H9 (cell line): ENCODE measurements around the gene KCNH2. TPM values are rescaled to one million over a fixed set of nuclear protein-coding genes. Genes with fewer than 3 reads are reported as not detected.

Experiments
- DNase-seq: peaks from one replicate; pipeline ENCODE4 v3.0.0-alpha.2; 2017
- H2AFZ ChIP-seq: one replicate; pipeline ENCODE4 v1.6.1; 2013; ENCODE audit warnings: mild to moderate bottlenecking, low read length, control low read depth, moderate library complexity
- H2AK5ac ChIP-seq: 2 replicates; pipeline ENCODE4 v1.6.1; 2013; ENCODE audit warnings: low read length, control low read depth, mixed read lengths; ENCODE audit not compliant: insufficient read length
- H2BK120ac ChIP-seq: one replicate; pipeline ENCODE4 v1.6.1; 2013; ENCODE audit warnings: low read depth, mild to moderate bottlenecking, low read length, control low read depth, inconsistent platforms; ENCODE audit not compliant: poor library complexity, severe bottlenecking
- H2BK12ac ChIP-seq: 2 replicates; pipeline ENCODE4 v1.6.1; 2013; ENCODE audit warnings: low read length, control low read depth, mixed read lengths, low read depth; ENCODE audit not compliant: insufficient read length
- H2BK15ac ChIP-seq: 2 replicates; pipeline ENCODE4 v1.6.1; 2013; ENCODE audit warnings: low read depth, low read length, control low read depth
- H2BK20ac ChIP-seq: one replicate; pipeline ENCODE4 v1.6.1; 2013; ENCODE audit warnings: low read depth, mild to moderate bottlenecking, low read length, control low read depth, inconsistent platforms; ENCODE audit not compliant: poor library complexity, severe bottlenecking
- H2BK5ac ChIP-seq: 2 replicates; pipeline ENCODE4 v1.6.1; 2013; ENCODE audit warnings: low read length, control low read depth, mixed read lengths; ENCODE audit not compliant: insufficient read length
- H3K14ac ChIP-seq: 2 replicates; pipeline ENCODE4 v1.6.1; 2013; ENCODE audit warnings: low read length, control low read depth; ENCODE audit not compliant: insufficient read depth
- H3K18ac ChIP-seq: 2 replicates; pipeline ENCODE4 v1.6.1; 2013; ENCODE audit warnings: low read depth, mild to moderate bottlenecking, mixed read lengths, low read length, control low read depth; ENCODE audit not compliant: insufficient read length
- H3K23ac ChIP-seq: 2 replicates; pipeline ENCODE4 v1.6.1; 2013; ENCODE audit warnings: low read length, control low read depth, mixed read lengths, low read depth; ENCODE audit not compliant: insufficient read length
- H3K23me2 ChIP-seq: 2 replicates; pipeline ENCODE4 v1.6.1; 2013; ENCODE audit warnings: low read depth, mild to moderate bottlenecking, mixed read lengths, low read length, control low read depth; ENCODE audit not compliant: insufficient read length, poor library complexity, severe bottlenecking
- H3K27ac ChIP-seq: 2 replicates; pipeline ENCODE4 v1.5.1; 2013; ENCODE audit warnings: low read length, control low read depth, mixed read lengths, low read depth; ENCODE audit not compliant: insufficient read length
- H3K27me3 ChIP-seq: 2 replicates; pipeline ENCODE4 v1.6.1; 2013; ENCODE audit warnings: low read length, control low read depth, inconsistent platforms; ENCODE audit not compliant: insufficient read depth
- H3K4ac ChIP-seq: 2 replicates; pipeline ENCODE4 v1.6.1; 2013; ENCODE audit warnings: low read depth, mild to moderate bottlenecking, control low read depth, inconsistent platforms, low read length, moderate library complexity
- H3K4me1 ChIP-seq: 2 replicates; pipeline ENCODE4 v1.6.1; 2013; ENCODE audit warnings: low read length, control low read depth, inconsistent platforms; ENCODE audit not compliant: insufficient read depth
- H3K4me2 ChIP-seq: 2 replicates; pipeline ENCODE4 v1.6.1; 2013; ENCODE audit warnings: low read length, control low read depth, mixed read lengths; ENCODE audit not compliant: insufficient read length, insufficient read depth
- H3K56ac ChIP-seq: 2 replicates; pipeline ENCODE4 v1.6.1; 2013; ENCODE audit warnings: low read depth, mild to moderate bottlenecking, mixed read lengths, low read length, control low read depth; ENCODE audit not compliant: insufficient read length
- H3K79me1 ChIP-seq: 2 replicates; pipeline ENCODE4 v1.6.1; 2013; ENCODE audit warnings: low read depth, mild to moderate bottlenecking, moderate library complexity, low read length, control low read depth, inconsistent platforms; ENCODE audit not compliant: insufficient read depth, poor library complexity, severe bottlenecking
- H3K79me2 ChIP-seq: 2 replicates; pipeline ENCODE4 v1.6.1; 2013; ENCODE audit warnings: low read length, control low read depth, inconsistent platforms; ENCODE audit not compliant: insufficient read depth
- H3K9ac ChIP-seq: 2 replicates; pipeline ENCODE4 v1.6.1; 2013; ENCODE audit warnings: low read length, control low read depth, mixed read lengths; ENCODE audit not compliant: insufficient read length; ENCODE audit errors: extremely low read depth
- H3K9me3 ChIP-seq: one replicate; pipeline ENCODE4 v1.6.1; 2013; ENCODE audit warnings: low read depth, low read length, inconsistent platforms; ENCODE audit not compliant: control insufficient read depth
- H3T11ph ChIP-seq: one replicate; pipeline ENCODE4 v1.6.1; 2013; ENCODE audit warnings: mild to moderate bottlenecking, low read length, control low read depth, inconsistent platforms
- H4K20me1 ChIP-seq: one replicate; pipeline ENCODE4 v1.6.1; 2013; ENCODE audit not compliant: control insufficient read depth, insufficient read length, insufficient read depth
- H4K5ac ChIP-seq: 2 replicates; pipeline ENCODE4 v1.6.1; 2013; ENCODE audit warnings: low read depth, mild to moderate bottlenecking, mixed read lengths, low read length, control low read depth; ENCODE audit not compliant: insufficient read length
- H4K8ac ChIP-seq: replicated peaks from 2 replicates; pipeline ENCODE4 v1.6.1; 2013; ENCODE audit warnings: low read length, control low read depth, mixed read lengths, low read depth; ENCODE audit not compliant: insufficient read length
- H4K91ac ChIP-seq: 2 replicates; pipeline ENCODE4 v1.6.1; 2013; ENCODE audit warnings: low read depth, mild to moderate bottlenecking, moderate library complexity, mixed read lengths, low read length, control low read depth; ENCODE audit not compliant: insufficient read length
- H3K27ac Mint-ChIP-seq, 3 experiments: 2 replicates in 2 of 3; 3 replicates in 1 of 3; pipeline ENCODE4 v1.8.0; 2020 to 2021; ENCODE audit warnings: mixed read lengths in 3 of 3, mild to moderate bottlenecking in 1 of 3, moderate library complexity in 1 of 3
- H3K27me3 Mint-ChIP-seq: 2 replicates; pipeline ENCODE4 v1.8.0; 2021; ENCODE audit warnings: low read depth, mild to moderate bottlenecking, moderate library complexity, mixed read lengths
- H3K36me3 Mint-ChIP-seq, 3 experiments: 2 replicates in 2 of 3; 3 replicates in 1 of 3; pipeline ENCODE4 v1.8.0; 2020 to 2021; ENCODE audit warnings: low read depth in 3 of 3, mixed read lengths in 3 of 3; ENCODE audit not compliant: insufficient read depth in 1 of 3
- H3K4me1 Mint-ChIP-seq, 2 experiments: 2 replicates each; pipeline ENCODE4 v1.8.0; 2020; ENCODE audit warnings: mixed read lengths in 2 of 2
- H3K4me3 Mint-ChIP-seq, 2 experiments: 2 replicates in 1 of 2; 3 replicates in 1 of 2; pipeline ENCODE4 v1.8.0; 2020 to 2021; ENCODE audit warnings: mild to moderate bottlenecking in 2 of 2, mixed read lengths in 2 of 2, moderate library complexity in 1 of 2
- H3K9me3 Mint-ChIP-seq, 2 experiments: 2 replicates in 1 of 2; 3 replicates in 1 of 2; pipeline ENCODE4 v1.8.0; 2020; ENCODE audit warnings: mild to moderate bottlenecking in 2 of 2, mixed read lengths in 2 of 2, moderate library complexity in 1 of 2
- CTCF ChIP-seq: fragments of 200-600 bp; sonication (generic); conservative IDR thresholded peaks from 3 replicates; pipeline ENCODE4 v1.8.0; 2021; ENCODE audit warnings: antibody characterized with exemption, mild to moderate bottlenecking
- WGBS: extraction: QIAGEN DNeasy Blood & Tissue Kit; methylation state at CpG from one replicate; pipeline ENCODE4 v1.1.7; 2013; ENCODE audit warnings: missing lambda C conversion rate, low lambda C conversion rate, mixed read lengths; ENCODE audit not compliant: insufficient read length; ENCODE audit errors: extremely low coverage; 5-methylcytosine and 5-hydroxymethylcytosine counted together
- total RNA-seq: library from RNA; stranded (reverse); gene quantifications from 2 replicates; pipeline ENCODE4 v1.2.1, GENCODE V29; 2021

The KCNH2 gene
- total RNA-seq, 1 experiment from 2014 or later: 4.5 TPM

- H2AFZ ChIP-seq: no peak overlapping the region
- no peak overlapping the region for H3K18ac ChIP-seq
- Mint-ChIP-seq H3K4me1 (peaks cover 46 to 64% of the 10 kb centered on the region in 2 experiments), H3K36me3 (peaks cover 0 to 3% (median 0%) of the 10 kb centered on the region in 3 experiments; a peak in 2 of 7 replicates), H3K27ac (no peak overlapping the region), H3K4me3 (peak overlapping the region; percentile 53 to 90), H3K9me3 (no peaks in the 10 kb centered on the region; a peak in 2 of 5 replicates), H3K27me3 (peaks cover 68% of the 10 kb centered on the region)
- no peak overlapping the region for H3T11ph ChIP-seq
- no peak overlapping the region for H3K23ac ChIP-seq
- no peak overlapping the region for H3K4ac ChIP-seq
- no peak overlapping the region for H2BK5ac ChIP-seq
- no peak overlapping the region for H2BK15ac ChIP-seq
- no peak overlapping the region for H4K8ac ChIP-seq
- no CpG with 5 or more reads among the region's 9 CpGs for WGBS
- H3K79me1 ChIP-seq: no peaks in the 10 kb centered on the region
- no peak for DNase-seq
- peaks cover 19% of the 10 kb centered on the region for H3K23me2 ChIP-seq
- H2AK5ac ChIP-seq: no peak overlapping the region
- no peak overlapping the region for H3K27ac ChIP-seq
- H4K20me1 ChIP-seq: no peaks in the 10 kb centered on the region
- H3K9ac ChIP-seq: no peak overlapping the region
- no peak overlapping the region for H4K91ac ChIP-seq
- no peaks in the 10 kb centered on the region for H3K9me3 ChIP-seq
- H2BK20ac ChIP-seq: no peak overlapping the region
- no peak overlapping the region for H2BK12ac ChIP-seq
- no peak overlapping the region for H2BK120ac ChIP-seq
- peaks cover 7% of the 10 kb centered on the region; the same call in 1 of the 2 replicates for H3K27me3 ChIP-seq
- no peak overlapping the region for H4K5ac ChIP-seq
- no peak for TF ChIP-seq CTCF
- peak overlapping the region; percentile 75 for H3K4me2 ChIP-seq
- no peaks in the 10 kb centered on the region for H3K79me2 ChIP-seq
- H3K14ac ChIP-seq: no peak overlapping the region
- no peak overlapping the region for H3K56ac ChIP-seq
- peaks cover 5% of the 10 kb centered on the region; the same call in 1 of the 2 replicates for H3K4me1 ChIP-seq
Measured at GRCh38 chr7:150975536-150976319, 2.4 kb downstream of the KCNH2 start.
